ENCODE measurements around the gene TFCP2.

TFCP2 gene

GRCh38 chr12:51127050-51127729 is 45.7 kb downstream of the TFCP2 start:
- no peak overlapping the region for H3K4me3 ChIP-seq (replicated peaks; ENCODE audit: low read depth, low read length)
- DNase-seq (ENCODE audit: extremely low read depth, insufficient read length): no peak
- peaks cover 4% of the 10 kb centered on the region for H3K36me3 ChIP-seq (ENCODE audit: control insufficient read depth, insufficient read depth, low read length)
- no peaks in the 10 kb centered on the region for H3K27me3 ChIP-seq (replicated peaks; ENCODE audit: control insufficient read depth, insufficient read depth, low read length)
- TF ChIP-seq CTCF (IDR thresholded peaks at IDR 0.05; ENCODE audit: insufficient read depth, low read length, poor library complexity, severe bottlenecking): no peak

- TF ChIP-seq CTCF (IDR thresholded peaks at IDR 0.05; ENCODE audit: insufficient read depth, low read length, poor library complexity, severe bottlenecking): no peak
- DNase-seq (ENCODE audit: extremely low read depth, insufficient read length): no peak
- Histone ChIP-seq H3K27me3 (replicated peaks; ENCODE audit: control insufficient read depth, insufficient read depth, low read length) (no peaks in the 10 kb centered on the region), H3K4me3 (replicated peaks; ENCODE audit: low read depth, low read length) (no peak overlapping the region), H3K36me3 (ENCODE audit: control insufficient read depth, insufficient read depth, low read length) (peaks cover 4% of the 10 kb centered on the region)
These were observed 46.6 kb downstream of the TFCP2 start for GRCh38 chr12:51126297-51126696.

GRCh38 chr12:51124504-51124903 is 48.4 kb downstream of the TFCP2 start:
- no peak for DNase-seq (ENCODE audit: extremely low read depth, insufficient read length)
- Histone ChIP-seq H3K27me3 (replicated peaks; ENCODE audit: control insufficient read depth, insufficient read depth, low read length) (no peaks in the 10 kb centered on the region), H3K36me3 (ENCODE audit: control insufficient read depth, insufficient read depth, low read length) (peaks cover 4% of the 10 kb centered on the region), H3K4me3 (replicated peaks; ENCODE audit: low read depth, low read length) (no peak overlapping the region)
- no peak for TF ChIP-seq CTCF (IDR thresholded peaks at IDR 0.05; ENCODE audit: insufficient read depth, low read length, poor library complexity, severe bottlenecking)

GRCh38 chr12:51122844-51123243 is 50.1 kb downstream of the TFCP2 start:
- DNase-seq (ENCODE audit: extremely low read depth, insufficient read length): no peak
- Histone ChIP-seq H3K36me3 (ENCODE audit: control insufficient read depth, insufficient read depth, low read length) (peaks cover 4% of the 10 kb centered on the region), H3K4me3 (replicated peaks; ENCODE audit: low read depth, low read length) (no peak overlapping the region), H3K27me3 (replicated peaks; ENCODE audit: control insufficient read depth, insufficient read depth, low read length) (no peaks in the 10 kb centered on the region)
- TF ChIP-seq CTCF (IDR thresholded peaks at IDR 0.05; ENCODE audit: insufficient read depth, low read length, poor library complexity, severe bottlenecking): no peak

- H3K36me3 ChIP-seq (ENCODE audit: control insufficient read depth, insufficient read depth, low read length): peaks cover 1% of the 10 kb centered on the region
- no peak for DNase-seq (ENCODE audit: extremely low read depth, insufficient read length)
- H3K27me3 ChIP-seq (replicated peaks; ENCODE audit: control insufficient read depth, insufficient read depth, low read length): no peaks in the 10 kb centered on the region
- TF ChIP-seq CTCF (IDR thresholded peaks at IDR 0.05; ENCODE audit: insufficient read depth, low read length, poor library complexity, severe bottlenecking): no peak
- H3K4me3 ChIP-seq (replicated peaks; ENCODE audit: low read depth, low read length): no peak overlapping the region
These were observed 54.2 kb downstream of the TFCP2 start for GRCh38 chr12:51118706-51119105.

- no peak for TF ChIP-seq CTCF (IDR thresholded peaks at IDR 0.05; ENCODE audit: insufficient read depth, low read length, poor library complexity, severe bottlenecking)
- Histone ChIP-seq H3K4me3 (replicated peaks; ENCODE audit: low read depth, low read length) (no peak overlapping the region), H3K36me3 (ENCODE audit: control insufficient read depth, insufficient read depth, low read length) (peaks cover 1% of the 10 kb centered on the region), H3K27me3 (replicated peaks; ENCODE audit: control insufficient read depth, insufficient read depth, low read length) (no peaks in the 10 kb centered on the region)
- no peak for DNase-seq (ENCODE audit: extremely low read depth, insufficient read length)
These were observed 57.4 kb downstream of the TFCP2 start for GRCh38 chr12:51115533-51115932.
